ENCODE results near the gene LPCAT1. TPM values are rescaled to one million over a fixed set of nuclear protein-coding genes. Genes with fewer than 3 reads are reported as not detected.
"Not testable (repeated sequence)": the region's sequence is repeated elsewhere in the genome, so short reads cannot be mapped to it uniquely, and the experiment has no call there.

The LPCAT1 gene
- total RNA-seq, 1 donor from 2014 or later = 11.0 TPM

DNA sequence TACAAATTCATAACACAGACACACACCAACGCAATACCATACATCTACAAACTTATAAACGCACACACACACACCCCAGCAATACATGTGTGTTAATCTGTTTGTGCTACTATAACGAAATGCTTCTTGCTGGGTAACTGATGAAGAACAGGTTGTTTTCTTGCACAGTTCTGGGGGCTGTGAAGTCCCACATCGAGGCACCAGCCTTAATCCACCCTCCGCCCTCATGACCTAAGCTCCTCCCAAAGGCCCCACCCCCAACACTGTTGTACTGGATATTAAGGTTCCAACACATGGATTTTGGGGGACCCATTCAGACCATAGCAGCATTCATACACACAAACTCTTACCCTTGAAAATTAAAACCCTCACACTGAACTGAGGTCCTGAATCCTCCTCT is 38.8 kb upstream of the LPCAT1 start:
- intact Hi-C loops (cut with micrococcal nuclease) = no loop called here
- H3K27ac ChIP-seq (replicated peaks) = no peak overlapping the region
- no peak for DNase-seq
- no peak overlapping the region for H3K4me3 ChIP-seq
- no peaks in the 10 kb centered on the region for H3K27me3 ChIP-seq (ENCODE audit: low read depth)
- peaks cover 24% of the 10 kb centered on the region for H3K4me1 ChIP-seq
- no peaks in the 10 kb centered on the region for H3K36me3 ChIP-seq
- H3K9me3 ChIP-seq (replicated peaks) = no peaks in the 10 kb centered on the region
- no peak for TF ChIP-seq CTCF (IDR thresholded peaks at IDR 0.05; ENCODE audit: borderline replicate concordance)

DNA sequence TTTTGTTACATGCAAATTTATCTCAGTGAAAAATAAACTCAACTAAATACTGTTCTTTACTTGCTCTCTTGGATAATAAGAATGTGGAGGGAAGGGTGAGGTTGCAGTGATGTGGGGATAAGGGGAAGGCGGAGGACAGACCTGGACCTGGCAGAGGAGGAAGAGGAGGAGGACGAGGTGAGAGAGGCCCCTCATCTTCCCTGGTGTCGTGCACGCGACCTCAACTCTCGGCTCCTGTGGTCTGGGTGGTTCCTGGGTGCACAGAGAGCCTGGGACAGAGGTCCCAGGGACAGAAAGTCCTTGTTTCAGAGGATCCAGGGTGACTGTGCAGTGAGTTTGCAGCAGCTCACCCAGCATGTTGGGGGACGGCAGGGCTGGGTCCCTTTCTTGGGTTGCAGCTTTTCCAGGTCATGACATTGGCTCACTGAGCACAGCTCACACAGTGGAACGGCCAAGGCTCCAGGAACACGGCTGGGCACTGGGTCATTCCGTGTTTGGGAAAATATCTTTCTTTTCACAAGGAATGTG is 37.7 kb upstream of the LPCAT1 start:
- H3K27me3 ChIP-seq (ENCODE audit: low read depth) = no peaks in the 10 kb centered on the region
- no peaks in the 10 kb centered on the region for H3K9me3 ChIP-seq (replicated peaks)
- no peak for TF ChIP-seq CTCF (IDR thresholded peaks at IDR 0.05; ENCODE audit: borderline replicate concordance)
- H3K4me3 ChIP-seq = no peak overlapping the region
- no peak for DNase-seq
- H3K27ac ChIP-seq (replicated peaks) = no peak overlapping the region
- peaks cover 13% of the 10 kb centered on the region for H3K4me1 ChIP-seq
- intact Hi-C loops (cut with micrococcal nuclease) = no loop called here
- H3K36me3 ChIP-seq = no peaks in the 10 kb centered on the region

DNA sequence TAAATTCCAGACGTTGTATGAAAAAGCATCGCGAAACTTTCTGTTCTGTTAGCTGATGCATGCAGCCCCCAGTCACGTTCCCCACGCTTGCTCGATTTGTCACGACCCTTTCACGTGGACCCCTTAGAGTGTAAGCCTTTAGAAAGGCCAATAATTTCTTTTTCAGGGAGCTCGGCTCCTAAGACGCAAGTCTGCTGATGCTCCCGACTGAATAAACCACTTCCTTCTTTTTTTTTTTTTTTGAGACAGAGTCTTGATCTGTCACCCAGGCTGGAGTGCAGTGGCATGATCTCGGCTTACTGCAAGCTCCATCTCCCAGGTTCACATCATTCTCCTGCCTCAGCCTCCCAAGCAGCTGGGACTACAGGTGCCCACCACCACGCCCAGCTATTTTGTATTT is 36.7 kb upstream of the LPCAT1 start:
- H3K36me3 ChIP-seq; intact Hi-C loops (cut with micrococcal nuclease); H3K4me1 ChIP-seq; DNase-seq; H3K27me3 ChIP-seq (ENCODE audit: low read depth); H3K27ac ChIP-seq (replicated peaks); H3K9me3 ChIP-seq (replicated peaks); H3K4me3 ChIP-seq: not testable (repeated sequence)

GRCh38 chr5:1558944-1559343 is 35.2 kb upstream of the LPCAT1 start:
- no peak overlapping the region for H3K27ac ChIP-seq (replicated peaks)
- TF ChIP-seq CTCF (IDR thresholded peaks at IDR 0.05; ENCODE audit: borderline replicate concordance) = no peak
- intact Hi-C loops (cut with micrococcal nuclease) = no loop called here

DNA sequence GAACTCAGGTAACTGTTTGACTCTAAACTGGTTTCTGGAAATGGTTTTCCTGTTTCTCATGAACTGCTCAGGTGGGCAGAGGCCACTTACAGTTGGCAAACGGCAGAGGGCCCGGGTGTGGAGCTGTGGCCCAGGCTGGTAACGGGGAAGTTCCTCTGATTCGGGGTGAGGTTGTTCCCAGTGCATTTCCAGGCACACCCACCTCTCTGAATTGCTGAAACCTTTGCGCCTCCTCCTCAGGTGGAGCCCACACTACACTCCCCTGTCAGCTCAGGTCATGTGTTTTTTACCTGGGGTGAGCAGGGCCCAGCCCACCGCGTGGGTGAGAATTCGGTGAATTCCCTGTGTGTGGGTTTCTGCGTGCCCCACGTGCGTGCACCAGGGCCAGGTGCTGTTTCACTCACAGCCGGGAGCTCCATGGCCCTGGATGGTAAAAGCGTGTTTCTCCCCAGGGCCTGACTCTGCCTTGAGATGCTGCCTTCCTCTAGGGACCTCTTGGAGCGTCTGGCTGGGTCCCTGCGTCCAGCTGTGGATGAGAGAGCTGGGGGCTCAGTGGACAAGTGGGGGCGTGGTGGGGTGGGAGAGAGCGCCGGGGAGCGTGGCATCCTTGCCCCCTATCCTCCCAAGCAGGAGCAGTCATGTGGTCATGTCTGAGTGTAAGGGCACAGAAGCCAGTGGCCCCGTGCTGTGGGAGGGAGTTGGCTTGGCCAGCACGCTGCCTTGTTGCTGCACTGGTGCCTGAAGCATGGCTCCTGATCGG is 33.5 kb upstream of the LPCAT1 start:
- no peak for TF ChIP-seq CTCF (IDR thresholded peaks at IDR 0.05; ENCODE audit: borderline replicate concordance)
- no peaks in the 10 kb centered on the region for H3K9me3 ChIP-seq (replicated peaks)
- H3K4me1 ChIP-seq = peaks cover 4% of the 10 kb centered on the region
- intact Hi-C loops (cut with micrococcal nuclease) = no loop called here
- no peak overlapping the region for H3K4me3 ChIP-seq
- DNase-seq = no peak
- H3K27ac ChIP-seq (replicated peaks) = no peak overlapping the region
- no peaks in the 10 kb centered on the region for H3K36me3 ChIP-seq
- peaks cover 4% of the 10 kb centered on the region for H3K27me3 ChIP-seq (ENCODE audit: low read depth)

More at GRCh38 chr5:1558944-1559343, 35.2 kb upstream of the LPCAT1 start:
- H3K4me3 ChIP-seq = no peak overlapping the region
- peaks cover 4% of the 10 kb centered on the region for H3K27me3 ChIP-seq (ENCODE audit: low read depth)
- H3K4me1 ChIP-seq = no peaks in the 10 kb centered on the region
- no peaks in the 10 kb centered on the region for H3K36me3 ChIP-seq
- H3K9me3 ChIP-seq (replicated peaks) = no peaks in the 10 kb centered on the region
- DNase-seq = no peak
